Measurements from ENCODE around the gene ANKRD28. TPM values are rescaled to one million over a fixed set of nuclear protein-coding genes. Genes with fewer than 3 reads are reported as not detected.

Gene ANKRD28
- total and polyA plus RNA-seq, 2 of the 8 experiments (the other 6 are each of a cell fraction or from before 2014, with no cell fraction given) = 39.1 to 61.7 TPM

GRCh38 chr3:15708882-15709677 is 88.7 kb downstream of the ANKRD28 start:
- Histone ChIP-seq H3K14ac (ENCODE audit: insufficient read length) (no peak overlapping the region), H2BK15ac (ENCODE audit: low read length) (no peak overlapping the region), H4K20me1 (replicated peaks in 1 of 2; ENCODE audit: control insufficient read depth in 1 of 2, insufficient read depth in 2 of 2, low read length in 2 of 2) (no peaks in the 10 kb centered on the region), H3K36me3 (ENCODE audit: control insufficient read depth in 2 of 4, insufficient read depth in 4 of 4, low read length in 3 of 4) (peaks cover 0 to 34% (median 16%) of the 10 kb centered on the region in 4 experiments; a peak in 6 of 8 replicates), H2AFZ (ENCODE audit: low read length) (no peak overlapping the region), H2BK20ac (ENCODE audit: low read length) (no peak overlapping the region), H3K27ac (ENCODE audit: low read depth, low read length) (no peak overlapping the region), H2BK5ac (ENCODE audit: low read depth, low read length) (no peak overlapping the region), H3K56ac (replicated peaks; ENCODE audit: insufficient read length, low read depth, low read length) (no peak overlapping the region), H3K9ac (replicated peaks in 1 of 4; ENCODE audit: extremely low read depth in 1 of 4, low read depth in 3 of 4, low read length in 3 of 4) (no peak overlapping the region), H3K79me1 (ENCODE audit: low read depth, low read length) (no peaks in the 10 kb centered on the region), H3K23ac (ENCODE audit: insufficient read length) (no peak overlapping the region), H3K4me3 (ENCODE audit: extremely low read depth in 1 of 4, insufficient read depth in 2 of 4, low read depth in 3 of 4, low read length in 4 of 4) (no peak overlapping the region), H4K91ac (replicated peaks; ENCODE audit: insufficient read length, low read length) (no peak overlapping the region), H3K4me1 (replicated peaks in 1 of 4; ENCODE audit: control insufficient read depth in 3 of 4, insufficient read depth in 4 of 4, low read length in 3 of 4) (no peaks in the 10 kb centered on the region), H3K4me2 (ENCODE audit: insufficient read depth in 1 of 2, low read depth in 2 of 2, low read length in 2 of 2) (no peak overlapping the region), H3K27me3 (replicated peaks in 1 of 4; ENCODE audit: control insufficient read depth in 3 of 4, extremely low read depth in 1 of 4, insufficient read depth in 3 of 4, low read length in 3 of 4) (no peaks in the 10 kb centered on the region), H2AK5ac (ENCODE audit: low read depth, low read length) (no peak overlapping the region), H3K23me2 (ENCODE audit: low read depth, low read length) (no peaks in the 10 kb centered on the region), H2BK120ac (replicated peaks; ENCODE audit: low read depth, low read length) (no peak overlapping the region), H3K18ac (ENCODE audit: extremely low read depth, low read length) (no peak overlapping the region), H4K8ac (ENCODE audit: extremely low read depth, insufficient read depth, low read length) (no peak overlapping the region), H2BK12ac (ENCODE audit: low read depth, low read length) (no peak overlapping the region), H3K4ac (replicated peaks; ENCODE audit: insufficient read length, low read depth, low read length) (no peak overlapping the region), H3K79me2 (ENCODE audit: control insufficient read depth in 1 of 2, insufficient read depth in 2 of 2, low read length in 2 of 2) (no peaks in the 10 kb centered on the region), H4K5ac (ENCODE audit: insufficient read length, low read depth, low read length) (no peak overlapping the region), H3K9me3 (ENCODE audit: insufficient read depth in 2 of 2, low read depth in 1 of 2, low read length in 1 of 2) (no peaks in the 10 kb centered on the region)
- TF ChIP-seq EZH2 (IDR thresholded peaks at IDR 0.05; ENCODE audit: low read depth, low read length, severe bottlenecking) (no peak), NRF1 (IDR thresholded peaks at IDR 0.05; ENCODE audit: low read depth, low read length) (no peak), PHF8 (conservative IDR thresholded peaks at IDR 0.05; ENCODE audit: low read depth, low read length) (no peak), SIRT6 (IDR thresholded peaks at IDR 0.05; ENCODE audit: low read length) (no peak), KDM1A (IDR thresholded peaks at IDR 0.05; ENCODE audit: borderline replicate concordance, low read length) (no peak)
- WGBS, 2 experiments (ENCODE audit: extremely low coverage in 1 of 2, insufficient coverage in 1 of 2, insufficient read length in 1 of 2, insufficient replicate concordance in 2 of 2, low coverage in 1 of 2, low lambda C conversion rate in 2 of 2, missing lambda C conversion rate in 1 of 2) = 80% methylated on average over 1 of the region's 1 CpG; no CpG with 5 or more reads in 1 of the 2 experiments
- ChIA-PET CTCF (ENCODE audit: partially characterized antibody) (no interaction called here), POLR2A (ENCODE audit: partially characterized antibody) (no interaction called here)
- no peak for DNase-seq (ENCODE audit: low read depth in 1 of 2, low spot score in 2 of 2)
- no peak for FAIRE-seq
